Testis (tissue), 2 donors: ENCODE results near the gene OR2M4.

Source experiments
- POLR2A ChIP-seq: fragments of 450-650 bp; IDR thresholded peaks from one replicate; pipeline ENCODE4 v1.6.1; 2017; ENCODE audit warnings: antibody characterized with exemption, mild to moderate bottlenecking, moderate library complexity
- TF ChIP-seq, protein P1 (sequence below), 3 experiments: fragments of 450-650 bp in 2 of 3; fragments of 200-600 bp in 1 of 3; sonication (generic) in 1 of 3; IDR thresholded peaks; one replicate each; pipeline ENCODE4 v1.5.1; 2016 to 2019; ENCODE audit warnings: antibody characterized with exemption in 3 of 3, mild to moderate bottlenecking in 2 of 3, moderate library complexity in 1 of 3

DNA sequence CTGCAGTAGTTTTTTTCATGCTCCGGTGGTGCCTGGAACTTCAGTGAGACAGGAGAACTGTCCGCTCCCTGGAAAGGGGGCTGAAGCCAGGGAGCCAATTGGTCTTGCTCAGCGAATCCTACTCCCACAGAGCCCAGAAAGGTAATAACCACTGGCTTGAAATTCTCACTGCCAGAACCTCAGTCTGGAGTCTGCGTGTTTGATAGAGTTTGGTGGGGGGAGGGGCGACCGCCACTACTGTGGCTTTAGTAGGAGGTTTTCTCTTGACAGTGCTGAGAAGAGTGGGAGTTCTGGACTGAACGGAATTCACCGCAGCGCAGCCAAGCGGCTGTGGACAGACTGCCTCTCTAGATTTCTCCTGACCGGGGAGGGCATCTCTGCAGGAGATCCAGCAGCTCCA is 42.2 kb upstream of the OR2M4 start:
- TF ChIP-seq POLR2A: no peak
- TF ChIP-seq, protein P1, sequence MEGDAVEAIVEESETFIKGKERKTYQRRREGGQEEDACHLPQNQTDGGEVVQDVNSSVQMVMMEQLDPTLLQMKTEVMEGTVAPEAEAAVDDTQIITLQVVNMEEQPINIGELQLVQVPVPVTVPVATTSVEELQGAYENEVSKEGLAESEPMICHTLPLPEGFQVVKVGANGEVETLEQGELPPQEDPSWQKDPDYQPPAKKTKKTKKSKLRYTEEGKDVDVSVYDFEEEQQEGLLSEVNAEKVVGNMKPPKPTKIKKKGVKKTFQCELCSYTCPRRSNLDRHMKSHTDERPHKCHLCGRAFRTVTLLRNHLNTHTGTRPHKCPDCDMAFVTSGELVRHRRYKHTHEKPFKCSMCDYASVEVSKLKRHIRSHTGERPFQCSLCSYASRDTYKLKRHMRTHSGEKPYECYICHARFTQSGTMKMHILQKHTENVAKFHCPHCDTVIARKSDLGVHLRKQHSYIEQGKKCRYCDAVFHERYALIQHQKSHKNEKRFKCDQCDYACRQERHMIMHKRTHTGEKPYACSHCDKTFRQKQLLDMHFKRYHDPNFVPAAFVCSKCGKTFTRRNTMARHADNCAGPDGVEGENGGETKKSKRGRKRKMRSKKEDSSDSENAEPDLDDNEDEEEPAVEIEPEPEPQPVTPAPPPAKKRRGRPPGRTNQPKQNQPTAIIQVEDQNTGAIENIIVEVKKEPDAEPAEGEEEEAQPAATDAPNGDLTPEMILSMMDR (IDR thresholded peaks at IDR 0.05): no peak
